Stomach (tissue), 9 donors: ENCODE results near the gene MXI1. TPM values are rescaled to one million over a fixed set of nuclear protein-coding genes. Genes with fewer than 3 reads are reported as not detected.

ENCODE experiments used
- DNase-seq, 2 donors: peaks; one replicate each; pipeline versions ENCODE4 v3.0.0 to v3.0.0-alpha.2; 2013 to 2019
- H3K27ac ChIP-seq, 5 donors: fragments of 200-600 bp in 4 of 5; sonication (generic) in 4 of 5; one replicate each; pipeline ENCODE4 v1.5.1; 2013 to 2019; ENCODE audit warnings: mild to moderate bottlenecking in 1 of 5, moderate library complexity in 1 of 5
- H3K27me3 ChIP-seq, 3 donors: fragments of 200-600 bp; sonication (generic); one replicate each; pipeline ENCODE4 v1.5.1; 2017 to 2019; ENCODE audit warnings: mixed run types in 1 of 3
- H3K36me3 ChIP-seq, 4 donors: fragments of 200-600 bp; sonication (generic); 1 replicate in 3 of 4; 2 replicates in 1 of 4; pipeline ENCODE4 v1.5.1; 2016 to 2019
- H3K4me1 ChIP-seq, 4 donors: fragments of 200-600 bp; sonication (generic); one replicate each; pipeline ENCODE4 v1.5.1; 2016 to 2019
- H3K4me3 ChIP-seq, 4 donors: fragments of 200-600 bp; sonication (generic) in 3 of 4; one replicate each; pipeline ENCODE4 v1.5.1; 2016 to 2019; ENCODE audit warnings: mild to moderate bottlenecking in 1 of 4
- H3K9me3 ChIP-seq, 4 donors: fragments of 200-600 bp; sonication (generic); one replicate each; pipeline ENCODE4 v1.5.1; 2016 to 2019
- CTCF ChIP-seq, 7 experiments: fragments of 450-650 bp in 4 of 7; fragments of 200-600 bp in 3 of 7; sonication (generic) in 3 of 7; IDR thresholded peaks; one replicate each; pipeline ENCODE4 v1.5.1; 2016 to 2019; ENCODE audit warnings: antibody characterized with exemption in 7 of 7, control low read depth in 2 of 7, mild to moderate bottlenecking in 1 of 7
- EP300 ChIP-seq: sonication (generic); formaldehyde crosslinking; IDR thresholded peaks from one replicate; pipeline ENCODE4 v1.6.1; 2017; ENCODE audit warnings: antibody characterized with exemption
- POLR2A ChIP-seq, 4 donors: fragments of 450-650 bp; IDR thresholded peaks; one replicate each; pipeline ENCODE4 v1.6.1; 2016; ENCODE audit warnings: antibody characterized with exemption in 4 of 4, control low read depth in 2 of 4, mild to moderate bottlenecking in 1 of 4, moderate library complexity in 1 of 4
- POLR2AphosphoS5 ChIP-seq, 3 donors: sonication (generic); formaldehyde crosslinking; IDR thresholded peaks; one replicate each; pipeline ENCODE4 v1.6.1; 2016; ENCODE audit warnings: antibody characterized with exemption in 3 of 3
- WGBS, 5 donors: extraction: QIAGEN DNeasy Blood & Tissue Kit in 3 of 5; methylation state at CpG; one replicate each; pipeline versions ENCODE4 v1.1.5 to v1.1.7; 2013 to 2018; 5-methylcytosine and 5-hydroxymethylcytosine counted together
- intact Hi-C: fragments of 100-400 bp; cut with DNase I; formaldehyde crosslinking; loops from one replicate; pipeline ENCODE4 v1.15.1; 2023; ENCODE audit warnings: low total_unique reads
- polyA plus RNA-seq, 3 donors: library from polyadenylated mRNA; stranded (reverse); fragments of 200-250 nt; gene quantifications; one replicate each; pipeline ENCODE4 v1.2.3, GENCODE V29; 2013
- total RNA-seq, 5 donors: library from RNA; depleted of rRNA; stranded (reverse); fragments of >200 nt; gene quantifications; one replicate each; pipeline versions ENCODE4 v1.1.0 to v1.2.3, GENCODE V29; 2014 to 2016
- donor health status: healthy with polysubstance abuse.
- donor health status: Bipolar disorder and iron deficiency.
- donor health status: healthy.

Gene MXI1
- total and polyA plus RNA-seq, 8 donors: 3.5 to 163 (median 34.3) TPM

- intact Hi-C loops: no loop called here
- 71 to 85% (median 83%) methylated on average over 6 of the region's 6 CpGs for WGBS, 5 donors
- TF ChIP-seq CTCF (IDR thresholded peaks at IDR 0.05) (no peak), POLR2A (IDR thresholded peaks at IDR 0.05) (no peak), EP300 (no peak), POLR2AphosphoS5 (IDR thresholded peaks at IDR 0.05) (no peak)
- H3K36me3 ChIP-seq: no peaks in the 10 kb centered on the region
- H3K27me3 ChIP-seq: peaks cover 0 to 60% (median 16%) of the 10 kb centered on the region in 3 donors
- H3K4me1 ChIP-seq: peaks cover 8 to 18% (median 14%) of the 10 kb centered on the region in 4 donors
- H3K27ac ChIP-seq: no peak overlapping the region
- DNase-seq: no peak
- no peak overlapping the region for H3K4me3 ChIP-seq
- H3K9me3 ChIP-seq: no peaks in the 10 kb centered on the region
These were observed 42.2 kb upstream of the MXI1 start for GRCh38 chr10:110165239-110165638.

- intact Hi-C loops: no loop called here
- Histone ChIP-seq H3K27me3 (peaks cover 0 to 78% (median 19%) of the 10 kb centered on the region in 3 donors), H3K36me3 (no peaks in the 10 kb centered on the region), H3K9me3 (no peaks in the 10 kb centered on the region), H3K27ac (no peak overlapping the region), H3K4me3 (no peak overlapping the region), H3K4me1 (peaks cover 8 to 27% (median 18%) of the 10 kb centered on the region in 4 donors)
- TF ChIP-seq EP300: no peak
- no peak for TF ChIP-seq POLR2AphosphoS5 (IDR thresholded peaks at IDR 0.05)
- no peak for TF ChIP-seq CTCF (IDR thresholded peaks at IDR 0.05)
- no peak for TF ChIP-seq POLR2A (IDR thresholded peaks at IDR 0.05)
- WGBS, 5 donors: 93 to 95% (median 94%) methylated on average over 7 of the region's 7 CpGs
- no peak for DNase-seq
These were observed 40.3 kb upstream of the MXI1 start for GRCh38 chr10:110167149-110167548.

GRCh38 chr10:110168601-110169481 lies 38.6 kb upstream of the MXI1 start:
- H3K36me3 ChIP-seq: no peaks in the 10 kb centered on the region
- TF ChIP-seq EP300 (no peak), POLR2A (IDR thresholded peaks at IDR 0.05) (no peak), CTCF (IDR thresholded peaks at IDR 0.05) (no peak), POLR2AphosphoS5 (IDR thresholded peaks at IDR 0.05) (no peak)
- DNase-seq: peak in 1 of 2 donors; percentile 65
- H3K27me3 ChIP-seq: peaks cover 0 to 86% (median 19%) of the 10 kb centered on the region in 3 donors
- H3K4me3 ChIP-seq: no peak overlapping the region
- intact Hi-C loops: no loop called here
- 10 to 23% (median 13%) methylated on average over 10 of the region's 10 CpGs for WGBS, 5 donors
- H3K4me1 ChIP-seq: peaks cover 8 to 27% (median 18%) of the 10 kb centered on the region in 4 donors
- H3K9me3 ChIP-seq: no peaks in the 10 kb centered on the region
- H3K27ac ChIP-seq: no peak overlapping the region

GRCh38 chr10:110169586-110169985 lies 37.8 kb upstream of the MXI1 start:
- peaks cover 8 to 27% (median 18%) of the 10 kb centered on the region in 4 donors for H3K4me1 ChIP-seq
- H3K36me3 ChIP-seq: no peaks in the 10 kb centered on the region
- 7 to 47% (median 38%) methylated on average over 1 of the region's 1 CpG for WGBS, 5 donors
- intact Hi-C loops: no loop called here
- TF ChIP-seq POLR2AphosphoS5 (IDR thresholded peaks at IDR 0.05): no peak
- TF ChIP-seq POLR2A (IDR thresholded peaks at IDR 0.05): no peak
- no peak for TF ChIP-seq CTCF (IDR thresholded peaks at IDR 0.05)
- DNase-seq: no peak
- H3K27me3 ChIP-seq: peaks cover 0 to 82% (median 19%) of the 10 kb centered on the region in 3 donors
- no peak overlapping the region for H3K27ac ChIP-seq
- H3K4me3 ChIP-seq: no peak overlapping the region
- no peaks in the 10 kb centered on the region for H3K9me3 ChIP-seq
